ENCODE data around the gene ADAM20.

ADAM20 gene

GRCh38 chr14:70538087-70538486, 3.3 kb upstream of the ADAM20 start:
- DNase-seq = no peak
- Histone ChIP-seq H3K9ac (ENCODE audit: low read length) (no peak overlapping the region), H3F3A (ENCODE audit: insufficient read depth, low read length) (no peaks in the 10 kb centered on the region), H2AFZ (ENCODE audit: low read length) (no peak overlapping the region), H3K36me3 (replicated peaks; ENCODE audit: insufficient read depth, low read length) (no peaks in the 10 kb centered on the region), H3K4me3 (ENCODE audit: low read length) (no peak overlapping the region), H3K9me2 (replicated peaks; ENCODE audit: insufficient read depth, low read length) (no peaks in the 10 kb centered on the region), H3K4me2 (ENCODE audit: low read depth, low read length) (no peak overlapping the region), H3K4me1 (ENCODE audit: low read length) (no peaks in the 10 kb centered on the region), H3K9me3 (replicated peaks; ENCODE audit: insufficient read depth, low read length) (no peaks in the 10 kb centered on the region), H4K20me1 (ENCODE audit: insufficient read depth, low read length) (no peaks in the 10 kb centered on the region), H3K27ac (ENCODE audit: low read length) (no peak overlapping the region), H3K79me2 (ENCODE audit: low read length) (no peaks in the 10 kb centered on the region), H3K27me3 (replicated peaks; ENCODE audit: insufficient read depth, low read length) (no peaks in the 10 kb centered on the region)
- no peak for TF ChIP-seq EZH2 (optimal IDR thresholded peaks at IDR 0.05; ENCODE audit: low read depth, low read length)
- TF ChIP-seq EZH2phosphoT487 (IDR thresholded peaks at IDR 0.05; ENCODE audit: low read length) = no peak

GRCh38 chr14:70536830-70537229, 2.0 kb upstream of the ADAM20 start:
- no peaks in the 10 kb centered on the region for H3K36me3 ChIP-seq (replicated peaks; ENCODE audit: insufficient read depth, low read length)
- no peak overlapping the region for H2AFZ ChIP-seq (ENCODE audit: low read length)
- H3K9me2 ChIP-seq (replicated peaks; ENCODE audit: insufficient read depth, low read length) = no peaks in the 10 kb centered on the region
- no peaks in the 10 kb centered on the region for H4K20me1 ChIP-seq (ENCODE audit: insufficient read depth, low read length)
- H3K9ac ChIP-seq (ENCODE audit: low read length) = no peak overlapping the region
- no peak for DNase-seq
- no peaks in the 10 kb centered on the region for H3K4me1 ChIP-seq (ENCODE audit: low read length)
- TF ChIP-seq EZH2 (optimal IDR thresholded peaks at IDR 0.05; ENCODE audit: low read depth, low read length) (no peak), CTCF (IDR thresholded peaks at IDR 0.05; ENCODE audit: low read length) (no peak), EZH2phosphoT487 (IDR thresholded peaks at IDR 0.05; ENCODE audit: low read length) (no peak)
- no peak overlapping the region for H3K27ac ChIP-seq (ENCODE audit: low read length)
- no peaks in the 10 kb centered on the region for H3K27me3 ChIP-seq (replicated peaks; ENCODE audit: insufficient read depth, low read length)
- H3K4me3 ChIP-seq (ENCODE audit: low read length) = no peak overlapping the region
- H3K4me2 ChIP-seq (ENCODE audit: low read depth, low read length) = no peak overlapping the region
- no peaks in the 10 kb centered on the region for H3K79me2 ChIP-seq (ENCODE audit: low read length)
- H3K9me3 ChIP-seq (replicated peaks; ENCODE audit: insufficient read depth, low read length) = no peaks in the 10 kb centered on the region
- H3F3A ChIP-seq (ENCODE audit: insufficient read depth, low read length) = no peaks in the 10 kb centered on the region

DNA sequence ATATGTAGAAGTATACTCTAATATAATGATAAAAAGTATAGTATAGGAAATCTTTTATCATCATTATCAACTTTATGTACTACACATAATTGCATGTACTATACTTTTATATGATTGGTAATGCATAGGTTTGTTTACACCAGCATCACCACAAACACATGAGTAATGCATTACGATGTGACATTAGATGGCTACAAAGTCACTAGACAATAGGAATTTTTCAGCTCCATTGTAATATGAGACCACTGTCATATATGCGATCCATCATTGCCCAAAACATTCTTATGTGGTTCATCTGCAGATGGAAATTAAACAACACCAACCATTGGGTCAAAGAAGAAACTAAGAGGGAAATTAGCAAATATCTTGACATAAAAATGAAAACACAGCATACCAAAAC, 4.4 kb downstream of the ADAM20 start:
- Histone ChIP-seq H2AFZ (ENCODE audit: low read length) (no peak overlapping the region), H3K9me2 (replicated peaks; ENCODE audit: insufficient read depth, low read length) (no peaks in the 10 kb centered on the region), H3K27ac (ENCODE audit: low read length) (no peak overlapping the region), H3K9ac (ENCODE audit: low read length) (no peak overlapping the region), H3K4me1 (ENCODE audit: low read length) (no peaks in the 10 kb centered on the region), H3K79me2 (ENCODE audit: low read length) (no peaks in the 10 kb centered on the region), H3K36me3 (replicated peaks; ENCODE audit: insufficient read depth, low read length) (no peaks in the 10 kb centered on the region), H3K4me3 (ENCODE audit: low read length) (no peak overlapping the region), H3K9me3 (replicated peaks; ENCODE audit: insufficient read depth, low read length) (no peaks in the 10 kb centered on the region), H3K27me3 (replicated peaks; ENCODE audit: insufficient read depth, low read length) (no peaks in the 10 kb centered on the region), H3K4me2 (ENCODE audit: low read depth, low read length) (no peak overlapping the region), H4K20me1 (ENCODE audit: insufficient read depth, low read length) (no peaks in the 10 kb centered on the region), H3F3A (ENCODE audit: insufficient read depth, low read length) (no peaks in the 10 kb centered on the region)
- DNase-seq = no peak
- TF ChIP-seq EZH2phosphoT487 (IDR thresholded peaks at IDR 0.05; ENCODE audit: low read length) = no peak
- TF ChIP-seq EZH2 (optimal IDR thresholded peaks at IDR 0.05; ENCODE audit: low read depth, low read length) = no peak
- no peak for TF ChIP-seq CTCF (IDR thresholded peaks at IDR 0.05; ENCODE audit: low read length)

DNA sequence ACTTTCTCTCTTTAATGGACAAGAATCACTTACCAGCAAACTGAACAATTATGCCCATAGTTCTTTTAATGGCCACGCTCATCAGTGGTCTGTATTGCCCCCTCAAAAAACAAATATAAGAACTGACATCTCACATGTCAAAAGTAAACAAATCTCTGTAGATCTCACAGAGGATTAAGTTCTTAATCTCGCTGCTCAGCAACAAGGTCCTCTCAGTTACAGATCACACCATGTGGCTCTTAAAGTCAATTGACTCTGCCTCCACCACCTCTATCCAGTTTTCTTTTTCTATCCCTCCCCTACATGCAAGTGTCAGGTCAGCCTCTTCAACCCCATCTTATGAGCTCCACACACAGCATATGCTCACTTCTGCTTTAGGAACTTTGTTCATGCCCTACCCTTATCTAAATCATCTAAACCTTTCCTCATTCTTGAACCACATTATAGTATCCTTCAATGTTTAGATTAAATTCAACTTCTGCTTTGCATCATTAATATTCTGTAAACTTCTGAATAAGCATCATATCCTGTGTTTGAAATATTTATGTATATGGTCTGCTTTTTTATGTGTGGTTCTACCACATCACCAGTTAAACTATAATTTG, 7.2 kb downstream of the ADAM20 start:
- no peaks in the 10 kb centered on the region for H3K4me1 ChIP-seq (ENCODE audit: low read length)
- TF ChIP-seq CTCF (IDR thresholded peaks at IDR 0.05; ENCODE audit: low read length) = no peak
- TF ChIP-seq EZH2 (optimal IDR thresholded peaks at IDR 0.05; ENCODE audit: low read depth, low read length) = no peak
- TF ChIP-seq EZH2phosphoT487 (IDR thresholded peaks at IDR 0.05; ENCODE audit: low read length) = no peak
- no peak overlapping the region for H3K27ac ChIP-seq (ENCODE audit: low read length)
- DNase-seq = no peak
- no peaks in the 10 kb centered on the region for H3K79me2 ChIP-seq (ENCODE audit: low read length)
- no peaks in the 10 kb centered on the region for H3K36me3 ChIP-seq (replicated peaks; ENCODE audit: insufficient read depth, low read length)
- H4K20me1 ChIP-seq (ENCODE audit: insufficient read depth, low read length) = no peaks in the 10 kb centered on the region
- no peaks in the 10 kb centered on the region for H3F3A ChIP-seq (ENCODE audit: insufficient read depth, low read length)
- H3K27me3 ChIP-seq (replicated peaks; ENCODE audit: insufficient read depth, low read length) = no peaks in the 10 kb centered on the region
- no peak overlapping the region for H2AFZ ChIP-seq (ENCODE audit: low read length)
- no peaks in the 10 kb centered on the region for H3K9me2 ChIP-seq (replicated peaks; ENCODE audit: insufficient read depth, low read length)
- H3K4me2 ChIP-seq (ENCODE audit: low read depth, low read length) = no peak overlapping the region
- H3K4me3 ChIP-seq (ENCODE audit: low read length) = no peak overlapping the region
- no peaks in the 10 kb centered on the region for H3K9me3 ChIP-seq (replicated peaks; ENCODE audit: insufficient read depth, low read length)
- H3K9ac ChIP-seq (ENCODE audit: low read length) = no peak overlapping the region
